Retinal pigment epithelial cell (primary cell): ENCODE measurements around the gene PWWP2A.

Experiments
- DNase-seq: peaks from one replicate; pipeline ENCODE4 v3.0.0-alpha.2; 2010; ENCODE audit warnings: low read depth
- H3K4me3 ChIP-seq: 2 replicates; pipeline ENCODE4 v1.5.1; 2011; ENCODE audit warnings: mild to moderate bottlenecking, low read length, control low read depth, moderate library complexity
- TF ChIP-seq, protein P1 (sequence below): conservative IDR thresholded peaks from 2 replicates; pipeline ENCODE4 v1.5.1; 2011; ENCODE audit warnings: low read depth, low read length, control low read depth, inconsistent platforms

Gene PWWP2A

DNA sequence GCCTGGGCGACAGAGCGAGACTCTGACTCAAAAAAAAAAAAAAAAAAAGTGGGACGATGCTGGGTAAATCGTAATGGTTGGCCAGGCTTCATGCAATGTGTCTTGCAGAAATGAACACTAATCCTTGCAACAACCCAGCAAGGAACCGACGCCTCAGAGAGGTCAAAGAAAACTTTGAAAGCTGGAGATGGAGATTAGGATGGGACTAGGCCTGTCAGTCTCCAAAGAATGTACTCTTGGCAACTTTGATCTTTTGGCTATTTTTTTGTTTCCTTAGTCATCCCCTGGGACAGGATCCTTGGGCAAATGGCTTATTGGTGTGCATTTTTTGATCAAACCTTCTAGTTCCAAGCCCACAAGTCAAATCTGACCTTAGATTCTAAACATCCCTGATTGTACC lies 10.6 kb upstream of the PWWP2A start:
- TF ChIP-seq, protein P1, sequence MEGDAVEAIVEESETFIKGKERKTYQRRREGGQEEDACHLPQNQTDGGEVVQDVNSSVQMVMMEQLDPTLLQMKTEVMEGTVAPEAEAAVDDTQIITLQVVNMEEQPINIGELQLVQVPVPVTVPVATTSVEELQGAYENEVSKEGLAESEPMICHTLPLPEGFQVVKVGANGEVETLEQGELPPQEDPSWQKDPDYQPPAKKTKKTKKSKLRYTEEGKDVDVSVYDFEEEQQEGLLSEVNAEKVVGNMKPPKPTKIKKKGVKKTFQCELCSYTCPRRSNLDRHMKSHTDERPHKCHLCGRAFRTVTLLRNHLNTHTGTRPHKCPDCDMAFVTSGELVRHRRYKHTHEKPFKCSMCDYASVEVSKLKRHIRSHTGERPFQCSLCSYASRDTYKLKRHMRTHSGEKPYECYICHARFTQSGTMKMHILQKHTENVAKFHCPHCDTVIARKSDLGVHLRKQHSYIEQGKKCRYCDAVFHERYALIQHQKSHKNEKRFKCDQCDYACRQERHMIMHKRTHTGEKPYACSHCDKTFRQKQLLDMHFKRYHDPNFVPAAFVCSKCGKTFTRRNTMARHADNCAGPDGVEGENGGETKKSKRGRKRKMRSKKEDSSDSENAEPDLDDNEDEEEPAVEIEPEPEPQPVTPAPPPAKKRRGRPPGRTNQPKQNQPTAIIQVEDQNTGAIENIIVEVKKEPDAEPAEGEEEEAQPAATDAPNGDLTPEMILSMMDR = no peak
- DNase-seq = no peak
- H3K4me3 ChIP-seq = no peak overlapping the region

DNA sequence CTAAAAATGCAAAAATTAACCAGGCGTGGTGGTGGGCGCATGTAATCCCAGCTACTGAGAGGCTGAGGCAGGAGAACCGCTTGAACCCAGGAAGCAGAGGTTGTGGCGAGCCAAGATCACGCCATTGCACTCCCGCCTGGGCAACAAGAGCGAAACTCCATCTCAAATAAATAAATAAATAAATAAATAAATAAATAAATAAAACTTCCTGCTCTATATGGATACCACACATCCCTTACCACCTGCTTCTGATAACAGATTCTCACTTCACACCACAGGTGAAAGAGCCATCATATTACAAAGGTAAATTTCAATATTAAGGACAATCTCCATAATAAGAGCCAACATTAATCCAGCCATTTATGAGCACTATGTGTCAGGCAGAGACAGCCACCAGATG lies 9.4 kb upstream of the PWWP2A start:
- no peak for DNase-seq
- no peak overlapping the region for H3K4me3 ChIP-seq
- TF ChIP-seq, protein P1 = no peak

DNA sequence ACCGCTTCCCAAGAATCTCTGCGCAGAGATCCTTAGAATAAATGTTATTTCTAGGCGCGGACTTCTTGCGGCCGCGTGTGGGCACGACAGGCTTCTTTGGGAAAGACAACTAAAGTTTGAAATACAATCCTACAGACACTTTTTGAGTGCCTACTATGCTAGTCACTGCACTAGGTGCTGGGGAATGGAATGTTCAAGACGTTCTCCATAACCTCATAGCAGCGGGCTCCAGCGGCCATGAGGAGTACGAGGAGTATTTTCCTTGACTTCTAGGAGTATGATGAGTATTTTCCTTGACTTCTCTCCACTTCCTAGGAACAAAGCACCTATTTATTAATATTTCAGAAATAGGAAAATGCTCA lies 636 bp upstream of the PWWP2A start:
- TF ChIP-seq, protein P1 = peak; percentile 17
- no peak for DNase-seq
- no peak overlapping the region for H3K4me3 ChIP-seq

DNA sequence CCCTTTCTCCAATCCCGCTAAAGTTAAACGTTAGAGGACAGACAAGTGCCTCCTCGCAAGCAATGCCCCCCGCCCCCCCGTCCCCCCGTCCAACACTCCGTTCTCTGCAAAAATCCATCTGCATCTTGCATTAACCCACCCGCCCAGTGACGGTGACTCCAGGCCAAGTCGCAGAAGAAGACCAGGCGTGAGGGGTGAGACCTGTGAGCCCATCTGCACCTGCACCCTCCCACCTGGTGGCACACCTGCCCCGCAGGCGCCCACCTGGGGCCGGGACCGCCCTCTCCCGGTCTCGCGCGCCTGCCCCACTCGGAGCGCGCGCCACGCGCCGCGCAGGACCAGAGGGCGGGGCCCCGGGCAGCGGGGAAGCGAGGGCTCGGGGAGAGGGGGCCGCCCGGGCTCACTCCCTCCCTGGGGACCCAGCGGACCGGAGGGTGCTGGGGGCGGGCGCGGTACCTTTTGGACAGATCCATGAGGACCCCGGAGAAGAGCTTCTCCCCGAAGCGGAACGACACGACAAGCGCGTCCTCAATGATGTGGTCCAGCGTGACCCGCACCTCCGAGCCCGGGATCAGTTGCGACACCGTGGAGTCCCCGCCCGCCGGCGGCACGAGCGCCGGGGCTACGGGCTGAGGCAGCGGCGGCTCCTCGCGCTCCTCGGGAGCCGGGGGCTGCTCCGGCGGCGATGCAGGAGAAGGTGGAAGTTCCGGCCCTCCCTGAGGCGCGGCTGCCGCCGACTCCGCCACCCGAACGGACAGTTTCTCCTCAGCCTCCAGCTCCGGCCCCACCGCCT lies 705 bp downstream of the PWWP2A start:
- TF ChIP-seq, protein P1 = no peak
- peak overlapping the region; percentile 82 for H3K4me3 ChIP-seq
- DNase-seq = no peak

DNA sequence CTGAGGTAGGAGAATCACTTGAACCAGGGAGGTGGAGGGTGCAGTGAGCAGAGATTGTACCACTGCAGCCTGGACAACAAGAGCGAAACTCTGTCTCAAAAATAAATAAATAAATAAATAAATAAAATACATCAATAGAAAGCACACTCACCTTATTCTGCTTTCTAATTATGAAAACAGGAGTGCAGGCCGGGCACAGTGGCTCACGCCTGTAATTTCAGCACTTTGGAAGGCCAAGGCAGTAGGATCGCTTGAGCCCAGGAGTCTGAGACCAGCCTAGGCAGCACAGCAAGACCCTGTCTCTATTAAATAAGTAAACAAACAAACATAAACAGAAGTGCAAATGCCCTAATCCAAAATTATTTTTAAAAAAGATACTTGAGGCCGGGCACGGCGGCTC lies 2.3 kb downstream of the PWWP2A start:
- no peak overlapping the region for H3K4me3 ChIP-seq
- DNase-seq = no peak
- TF ChIP-seq, protein P1 = no peak

DNA sequence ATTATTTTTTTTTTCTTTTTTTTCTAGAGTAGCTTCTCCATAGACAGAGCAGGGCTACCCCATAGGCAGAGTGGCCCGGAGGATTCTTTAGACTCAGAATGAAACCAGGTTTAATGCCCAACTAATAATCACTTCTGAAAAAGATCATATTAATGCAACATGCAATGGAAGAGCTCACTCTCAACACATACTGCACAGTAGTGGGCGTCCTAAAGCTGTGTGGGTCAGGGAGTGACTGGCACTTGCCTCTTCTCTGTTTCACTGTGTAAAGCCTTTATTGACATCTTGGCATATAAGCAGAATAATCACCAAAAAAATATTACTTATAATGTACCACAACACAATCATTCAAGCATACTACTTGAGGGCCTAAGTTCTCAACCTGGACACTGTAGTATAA lies 11.1 kb downstream of the PWWP2A start:
- TF ChIP-seq, protein P1 = no peak
- no peak overlapping the region for H3K4me3 ChIP-seq
- no peak for DNase-seq

DNA sequence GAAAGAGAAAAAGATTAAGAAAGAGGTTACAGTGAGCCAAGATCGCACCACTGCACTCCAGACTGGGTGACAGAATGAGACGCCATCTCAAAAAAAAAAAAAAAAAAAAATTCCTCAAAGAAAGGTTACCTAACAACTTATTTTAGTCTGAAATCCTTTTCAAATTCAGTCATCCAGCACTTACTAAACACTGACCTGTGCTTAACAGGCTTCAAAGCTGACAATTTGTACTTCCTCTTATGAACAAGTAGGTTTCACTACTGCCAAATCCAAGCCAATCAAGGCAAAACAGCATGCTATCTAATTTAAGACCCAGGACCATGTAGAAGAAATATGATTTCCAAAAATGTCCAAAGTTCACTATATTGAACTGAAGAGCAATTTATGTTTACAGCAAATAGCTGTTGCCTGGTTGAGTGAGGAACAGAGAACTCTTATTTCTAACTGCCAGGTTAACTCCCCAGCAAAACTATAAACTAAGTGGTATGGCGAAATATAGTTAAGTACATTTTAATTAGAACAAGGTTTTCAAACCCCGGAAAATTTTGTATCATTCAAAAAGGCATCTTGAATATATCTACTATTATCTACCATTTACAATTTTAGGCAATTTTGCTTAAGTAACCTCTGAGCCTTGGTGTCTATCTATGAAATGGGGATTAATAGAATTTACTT lies 13.4 kb downstream of the PWWP2A start:
- TF ChIP-seq, protein P1 = no peak
- DNase-seq = no peak
- H3K4me3 ChIP-seq = no peak overlapping the region
